Measurements from ENCODE around the gene MAGI2. TPM values are rescaled to one million over a fixed set of nuclear protein-coding genes. Genes with fewer than 3 reads are reported as not detected.
"Not testable (repeated sequence)": the region's sequence is repeated elsewhere in the genome, so short reads cannot be mapped to it uniquely, and the experiment has no call there.

Gene MAGI2
- total RNA-seq, 6 experiments from 2014 or later = 1.2 to 4.0 (median 2.4) TPM

DNA sequence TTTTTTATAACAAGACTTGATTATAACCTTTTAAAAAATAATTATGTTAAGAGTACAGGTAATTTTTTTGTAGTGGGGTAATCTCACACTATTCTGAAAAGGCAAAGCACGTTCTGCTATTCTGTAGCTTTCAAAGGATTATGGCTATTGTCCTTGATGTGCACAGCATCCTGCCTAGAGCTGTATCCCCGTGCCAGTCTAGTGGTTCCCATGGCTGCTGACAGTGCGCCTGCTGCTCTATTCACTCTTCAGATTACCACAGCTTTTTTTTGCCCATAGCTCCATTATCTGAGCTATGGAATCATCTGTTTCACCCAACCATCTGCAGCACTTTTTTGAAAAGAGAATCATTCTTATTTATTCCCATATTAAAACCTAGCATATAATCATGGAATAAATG is 931.5 kb downstream of the MAGI2 start:
- Histone ChIP-seq H3K27ac (no peak overlapping the region), H3K4me1 (no peaks in the 10 kb centered on the region), H3K27me3 (no peaks in the 10 kb centered on the region), H3K9me3 (no peaks in the 10 kb centered on the region), H3K36me3 (no peaks in the 10 kb centered on the region), H3K4me3 (no peak overlapping the region)
- WGBS (ENCODE audit: insufficient coverage, low coverage, low lambda C conversion rate, missing lambda C conversion rate) = 74% methylated on average over 3 of the region's 3 CpGs
- no peak for ATAC-seq
- DNase-seq = no peak
- intact Hi-C loops (cut with DNase I) = no loop called here
- TF ChIP-seq POLR2A (IDR thresholded peaks at IDR 0.05) = no peak
- no peak for TF ChIP-seq CTCF (IDR thresholded peaks at IDR 0.05)

GRCh38 chr7:78516450-78516849 is 937.0 kb downstream of the MAGI2 start:
- WGBS (ENCODE audit: insufficient coverage, low coverage, low lambda C conversion rate, missing lambda C conversion rate) = 50% methylated on average over 2 of the region's 2 CpGs

DNA sequence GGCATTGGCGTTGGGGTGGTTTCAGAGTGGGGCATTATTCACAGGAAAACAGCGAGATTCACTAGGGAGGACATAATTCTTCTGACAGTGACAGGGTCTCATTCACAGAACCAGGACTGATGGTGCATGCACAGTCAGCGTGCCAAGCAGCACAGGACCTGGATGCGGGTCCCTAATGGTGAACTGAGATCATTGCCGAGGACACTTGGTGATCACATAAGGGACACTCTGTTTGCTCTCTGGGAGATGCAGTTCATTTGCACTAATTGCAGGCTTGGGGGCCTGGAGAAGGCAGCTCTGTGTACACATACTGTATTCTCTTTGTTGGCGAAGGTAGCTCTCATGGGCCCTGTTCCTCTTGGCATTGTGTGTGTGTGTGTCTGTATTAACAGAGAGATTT is 938.8 kb downstream of the MAGI2 start:
- DNase-seq (no peak), ATAC-seq (no peak)
- Histone ChIP-seq H3K9me3 (no peaks in the 10 kb centered on the region), H3K36me3 (no peaks in the 10 kb centered on the region), H3K27me3 (no peaks in the 10 kb centered on the region), H3K4me1 (no peaks in the 10 kb centered on the region), H3K4me3 (no peak overlapping the region), H3K27ac (no peak overlapping the region)
- TF ChIP-seq POLR2A (IDR thresholded peaks at IDR 0.05) = no peak
- TF ChIP-seq CTCF (IDR thresholded peaks at IDR 0.05) = no peak
- WGBS (ENCODE audit: insufficient coverage, low coverage, low lambda C conversion rate, missing lambda C conversion rate) = 69% methylated on average over 2 of the region's 6 CpGs
- intact Hi-C loops (cut with DNase I) = no loop called here

More at GRCh38 chr7:78516450-78516849, 937.0 kb downstream of the MAGI2 start:
- no peak overlapping the region for H3K27ac ChIP-seq
- TF ChIP-seq CTCF (IDR thresholded peaks at IDR 0.05) = no peak
- TF ChIP-seq POLR2A (IDR thresholded peaks at IDR 0.05) = no peak
- DNase-seq = no peak
- H3K27me3 ChIP-seq = no peaks in the 10 kb centered on the region
- no peaks in the 10 kb centered on the region for H3K9me3 ChIP-seq
- intact Hi-C loops (cut with DNase I) = no loop called here
- ATAC-seq = no peak
- no peaks in the 10 kb centered on the region for H3K4me1 ChIP-seq
- H3K4me3 ChIP-seq = no peak overlapping the region
- H3K36me3 ChIP-seq = no peaks in the 10 kb centered on the region

- intact Hi-C loops (cut with DNase I) = no loop called here
- H3K36me3 ChIP-seq = no peaks in the 10 kb centered on the region
- no peaks in the 10 kb centered on the region for H3K4me1 ChIP-seq
- H3K9me3 ChIP-seq = no peaks in the 10 kb centered on the region
- H3K27me3 ChIP-seq = no peaks in the 10 kb centered on the region
- 0% methylated on average over 2 of the region's 2 CpGs for WGBS (ENCODE audit: insufficient coverage, low coverage, low lambda C conversion rate, missing lambda C conversion rate)
- H3K4me3 ChIP-seq = no peak overlapping the region
- ATAC-seq (peak; percentile 70 to 80 (median 72)), DNase-seq (peak in 2 of 3 donors; percentile 22 to 49)
- no peak overlapping the region for H3K27ac ChIP-seq
- TF ChIP-seq CTCF (IDR thresholded peaks at IDR 0.05) (peak; percentile 57 to 69 (median 61)), POLR2A (IDR thresholded peaks at IDR 0.05) (no peak)
Measured at GRCh38 chr7:78510580-78511188, 942.8 kb downstream of the MAGI2 start.

- H3K4me3 ChIP-seq; H3K27ac ChIP-seq; DNase-seq; H3K9me3 ChIP-seq; H3K36me3 ChIP-seq; ATAC-seq; H3K4me1 ChIP-seq; intact Hi-C loops (cut with DNase I); H3K27me3 ChIP-seq: not testable (repeated sequence)
- 83% methylated on average over 1 of the region's 2 CpGs for WGBS (ENCODE audit: insufficient coverage, low coverage, low lambda C conversion rate, missing lambda C conversion rate)
Measured at GRCh38 chr7:78503301-78503700, 950.2 kb downstream of the MAGI2 start.
